Hippocampal formation (tissue), 2 donors: ENCODE measurements around the gene NPFF.

Experiments
- DNase-seq, 2 donors: peaks; one replicate each; lab custom pipeline; 2025; lab: John Stamatoyannopoulos, UW

Gene NPFF

GRCh38 chr12:53476769-53477209 is 30.5 kb downstream of the NPFF start:
- DNase-seq: no peak

- DNase-seq: no peak
These were observed 32.5 kb downstream of the NPFF start for GRCh38 chr12:53474819-53475218.

DNA sequence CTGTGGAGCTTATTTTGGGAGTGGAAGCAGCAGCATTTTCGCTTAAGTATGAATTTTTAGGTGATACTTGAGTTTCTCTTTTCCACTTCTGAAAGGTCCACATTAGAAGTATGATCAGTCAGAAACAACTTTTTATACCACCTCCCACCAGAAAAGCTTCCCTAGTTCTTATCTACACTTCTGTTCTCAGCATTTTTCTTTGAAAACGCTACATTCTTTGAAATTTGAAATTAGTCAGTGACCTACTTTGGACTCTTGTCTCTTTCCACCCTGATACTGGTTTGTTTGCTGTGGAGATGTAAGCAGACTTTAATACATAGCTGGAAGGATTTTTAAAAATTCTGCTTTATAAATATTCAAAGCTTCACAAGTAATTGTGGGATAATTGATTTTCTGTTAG is 33.2 kb downstream of the NPFF start:
- no peak for DNase-seq

GRCh38 chr12:53472056-53472582 is 35.2 kb downstream of the NPFF start:
- DNase-seq: no peak

GRCh38 chr12:53468282-53468681 is 39.0 kb downstream of the NPFF start:
- DNase-seq: no peak

DNA sequence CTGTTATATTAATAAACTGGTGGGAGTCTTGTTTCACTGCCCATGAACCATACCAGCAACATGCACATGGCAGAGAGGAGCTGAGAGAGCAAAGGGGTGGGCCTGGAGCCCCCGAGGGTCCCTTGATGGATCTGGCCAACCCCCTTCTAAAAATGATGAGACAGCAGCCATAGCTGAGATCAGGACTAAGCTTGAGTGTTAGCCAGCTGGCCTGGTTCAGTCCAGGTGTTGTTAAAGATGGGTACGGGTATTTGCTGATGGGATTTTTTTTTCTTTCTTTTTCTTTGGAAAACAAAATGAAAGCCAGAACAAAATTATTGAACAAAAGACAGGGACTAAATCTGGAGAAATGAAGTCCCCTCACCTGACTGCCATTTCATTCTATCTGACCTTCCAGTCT is 39.4 kb downstream of the NPFF start:
- no peak for DNase-seq

DNA sequence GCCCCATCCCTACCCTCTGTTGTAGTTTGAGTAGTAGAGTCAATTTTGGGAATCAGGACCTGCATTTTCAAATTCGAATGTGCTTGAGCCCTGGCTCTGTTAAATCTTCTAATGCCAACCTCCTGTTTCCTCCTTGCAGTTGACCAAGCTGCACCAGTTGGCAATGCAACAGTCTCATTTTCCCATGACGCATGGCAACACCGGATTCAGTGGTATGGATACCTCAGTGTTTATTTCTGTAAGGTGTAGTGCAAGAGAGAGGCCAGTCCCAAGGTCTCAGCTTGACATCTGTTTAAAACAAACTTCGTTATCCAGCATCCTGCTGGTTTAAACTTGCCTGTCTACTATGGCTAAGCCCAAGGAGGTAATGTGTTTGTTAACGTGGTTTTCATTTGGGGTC is 40.2 kb downstream of the NPFF start:
- DNase-seq: no peak

GRCh38 chr12:53466640-53467039 is 40.6 kb downstream of the NPFF start:
- no peak for DNase-seq

DNA sequence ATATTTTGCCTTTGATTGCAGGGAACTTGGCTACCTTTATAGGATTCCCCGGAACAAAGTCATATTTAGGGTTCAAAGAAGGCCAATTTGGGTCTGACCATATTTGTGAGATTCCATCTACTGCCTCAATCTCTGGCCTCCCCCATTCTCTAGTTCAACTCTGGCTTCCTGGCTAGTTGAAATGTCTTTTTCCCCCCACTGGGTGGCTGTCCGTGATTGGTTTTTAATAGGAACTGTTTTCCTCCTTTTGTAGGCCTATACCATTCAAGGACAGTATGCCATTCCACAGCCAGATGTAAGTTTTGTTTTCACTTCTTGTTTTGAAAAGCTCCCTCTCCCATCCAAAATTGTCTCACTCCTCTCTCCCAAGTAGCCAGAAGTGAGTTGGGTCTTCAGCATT is 41.6 kb downstream of the NPFF start:
- DNase-seq: no peak

GRCh38 chr12:53464685-53465418 is 42.4 kb downstream of the NPFF start:
- no peak for DNase-seq

- no peak for DNase-seq
These were observed 43.3 kb downstream of the NPFF start for GRCh38 chr12:53463802-53464560.

- no peak for DNase-seq
These were observed 44.3 kb downstream of the NPFF start for GRCh38 chr12:53462935-53463334.

DNA sequence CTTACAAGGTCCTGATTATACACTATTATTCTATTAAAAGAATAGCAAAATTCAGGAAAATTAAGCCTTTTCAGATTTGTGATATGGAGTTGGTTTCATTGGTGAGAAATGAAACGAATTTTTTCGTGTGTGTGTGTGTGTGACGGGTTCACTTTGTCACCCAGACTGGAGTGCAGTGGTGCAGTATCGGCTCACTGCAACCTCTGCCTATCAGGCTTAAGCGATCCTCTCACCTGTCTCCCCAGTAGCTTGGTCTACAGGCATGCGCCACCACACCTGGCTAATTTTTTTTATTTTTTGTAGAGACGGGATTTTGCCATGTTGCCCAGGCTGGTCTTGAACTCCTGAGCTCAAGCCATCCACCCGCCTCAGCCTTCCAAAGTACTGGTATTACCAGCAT is 45.7 kb downstream of the NPFF start:
- DNase-seq: no peak

DNA sequence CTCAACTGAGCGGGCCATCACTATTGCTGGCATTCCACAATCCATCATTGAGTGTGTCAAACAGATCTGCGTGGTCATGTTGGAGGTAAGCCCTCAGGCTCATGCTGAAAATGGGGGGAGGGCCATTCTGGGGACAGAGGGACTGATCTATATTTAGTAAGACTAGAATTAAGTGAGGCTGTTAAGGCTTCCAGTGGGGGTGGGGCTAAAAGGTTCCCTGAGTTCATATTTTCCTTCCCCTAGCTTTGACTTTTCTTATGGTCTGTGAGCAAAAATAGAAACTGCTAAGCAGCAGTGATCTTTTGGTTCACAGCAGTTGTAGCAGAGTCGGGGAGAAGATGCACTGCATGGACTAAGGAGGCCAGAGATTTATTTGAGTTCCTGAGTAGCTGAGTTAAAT is 46.2 kb downstream of the NPFF start:
- DNase-seq: no peak

- no peak for DNase-seq
These were observed 48.2 kb downstream of the NPFF start for GRCh38 chr12:53459097-53459496.
